Measurements from ENCODE around the gene ZSWIM4.
A peak's percentile ranks its signal among the peaks of the same experiment; 100 is the strongest.

DNA sequence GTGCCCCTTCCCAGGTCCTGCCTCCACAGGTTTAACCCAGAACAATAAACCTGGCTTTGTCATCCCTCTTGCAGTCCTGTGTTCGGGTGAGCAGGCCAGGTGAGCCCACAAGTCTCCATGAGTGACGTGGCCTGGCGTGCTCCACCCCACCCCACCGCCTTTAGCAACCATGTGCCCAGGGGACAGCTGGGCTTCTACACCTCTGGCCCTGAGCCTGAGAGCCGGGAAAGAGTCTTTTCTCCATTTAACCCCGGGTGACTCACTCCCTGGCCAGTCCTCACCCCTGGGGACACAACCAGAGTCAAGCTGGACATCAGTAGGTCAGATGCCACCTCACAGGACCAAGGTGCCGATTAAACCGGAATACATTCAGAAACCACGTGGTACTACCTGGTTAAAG is 16.8 kb upstream of the ZSWIM4 start:
- TF ChIP-seq POLR2A (IDR thresholded peaks at IDR 0.05) (no peak), POLR2AphosphoS5 (IDR thresholded peaks at IDR 0.05) (peak in 1 of 3 donors; percentile 48)
- TF ChIP-seq, protein P1, sequence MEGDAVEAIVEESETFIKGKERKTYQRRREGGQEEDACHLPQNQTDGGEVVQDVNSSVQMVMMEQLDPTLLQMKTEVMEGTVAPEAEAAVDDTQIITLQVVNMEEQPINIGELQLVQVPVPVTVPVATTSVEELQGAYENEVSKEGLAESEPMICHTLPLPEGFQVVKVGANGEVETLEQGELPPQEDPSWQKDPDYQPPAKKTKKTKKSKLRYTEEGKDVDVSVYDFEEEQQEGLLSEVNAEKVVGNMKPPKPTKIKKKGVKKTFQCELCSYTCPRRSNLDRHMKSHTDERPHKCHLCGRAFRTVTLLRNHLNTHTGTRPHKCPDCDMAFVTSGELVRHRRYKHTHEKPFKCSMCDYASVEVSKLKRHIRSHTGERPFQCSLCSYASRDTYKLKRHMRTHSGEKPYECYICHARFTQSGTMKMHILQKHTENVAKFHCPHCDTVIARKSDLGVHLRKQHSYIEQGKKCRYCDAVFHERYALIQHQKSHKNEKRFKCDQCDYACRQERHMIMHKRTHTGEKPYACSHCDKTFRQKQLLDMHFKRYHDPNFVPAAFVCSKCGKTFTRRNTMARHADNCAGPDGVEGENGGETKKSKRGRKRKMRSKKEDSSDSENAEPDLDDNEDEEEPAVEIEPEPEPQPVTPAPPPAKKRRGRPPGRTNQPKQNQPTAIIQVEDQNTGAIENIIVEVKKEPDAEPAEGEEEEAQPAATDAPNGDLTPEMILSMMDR (IDR thresholded peaks at IDR 0.05 in 8 of 11, conservative IDR thresholded peaks at IDR 0.05 in 3 of 11): no peak

Data from spleen (tissue), 7 donors.